Mammary epithelial cell (primary cell): ENCODE results near the gene SRC.

Source experiments
- EZH2 ChIP-seq: IDR thresholded peaks from 2 replicates; pipeline ENCODE4 v1.6.1; 2012; ENCODE audit warnings: low read length, inconsistent platforms, borderline replicate concordance
- TF ChIP-seq, protein P1 (sequence below), 2 donors: IDR thresholded peaks in 1 of 2; conservative IDR thresholded peaks in 1 of 2; 2 replicates each; pipeline ENCODE4 v1.5.1; 2011 to 2012; ENCODE audit warnings: inconsistent platforms in 2 of 2, low read length in 2 of 2, mild to moderate bottlenecking in 2 of 2, control low read depth in 1 of 2, low read depth in 1 of 2; ENCODE audit not compliant: insufficient read depth in 1 of 2; ENCODE audit errors: extremely low read depth in 1 of 2

DNA sequence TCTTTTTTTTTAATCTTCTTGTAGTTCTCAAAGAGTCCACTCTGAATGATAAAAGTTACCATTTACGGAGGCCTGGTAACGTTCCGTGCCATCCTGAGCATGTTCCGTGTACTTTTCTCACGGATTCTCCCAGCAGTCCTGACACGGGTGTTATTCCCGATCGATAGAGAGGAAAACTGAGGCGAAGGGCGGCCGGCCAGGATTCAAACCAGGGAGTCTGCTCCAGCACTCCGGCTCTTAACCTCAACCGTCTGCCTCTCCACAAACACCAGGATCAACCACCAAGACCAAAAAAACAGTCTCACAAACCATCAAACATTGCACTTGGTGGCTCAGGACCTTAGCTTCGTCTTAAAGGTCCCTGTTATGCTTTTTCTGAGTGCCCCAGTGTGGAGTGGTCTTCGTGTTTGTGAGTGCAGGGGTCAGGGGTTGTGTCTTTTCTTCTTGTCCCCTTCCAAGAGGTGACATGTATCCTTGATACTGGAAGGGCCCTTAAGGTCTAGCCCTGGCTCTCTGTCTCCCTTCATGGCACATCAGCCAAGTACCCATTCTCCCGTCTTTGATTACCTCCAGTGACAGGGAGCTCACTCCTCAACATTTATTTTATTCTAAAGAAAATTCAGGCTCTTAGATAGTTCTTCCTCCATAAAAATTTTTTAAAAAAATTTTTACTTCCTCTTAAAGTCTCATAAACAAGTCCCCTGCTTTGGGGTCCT is 35.1 kb downstream of the SRC start:
- TF ChIP-seq, protein P1, sequence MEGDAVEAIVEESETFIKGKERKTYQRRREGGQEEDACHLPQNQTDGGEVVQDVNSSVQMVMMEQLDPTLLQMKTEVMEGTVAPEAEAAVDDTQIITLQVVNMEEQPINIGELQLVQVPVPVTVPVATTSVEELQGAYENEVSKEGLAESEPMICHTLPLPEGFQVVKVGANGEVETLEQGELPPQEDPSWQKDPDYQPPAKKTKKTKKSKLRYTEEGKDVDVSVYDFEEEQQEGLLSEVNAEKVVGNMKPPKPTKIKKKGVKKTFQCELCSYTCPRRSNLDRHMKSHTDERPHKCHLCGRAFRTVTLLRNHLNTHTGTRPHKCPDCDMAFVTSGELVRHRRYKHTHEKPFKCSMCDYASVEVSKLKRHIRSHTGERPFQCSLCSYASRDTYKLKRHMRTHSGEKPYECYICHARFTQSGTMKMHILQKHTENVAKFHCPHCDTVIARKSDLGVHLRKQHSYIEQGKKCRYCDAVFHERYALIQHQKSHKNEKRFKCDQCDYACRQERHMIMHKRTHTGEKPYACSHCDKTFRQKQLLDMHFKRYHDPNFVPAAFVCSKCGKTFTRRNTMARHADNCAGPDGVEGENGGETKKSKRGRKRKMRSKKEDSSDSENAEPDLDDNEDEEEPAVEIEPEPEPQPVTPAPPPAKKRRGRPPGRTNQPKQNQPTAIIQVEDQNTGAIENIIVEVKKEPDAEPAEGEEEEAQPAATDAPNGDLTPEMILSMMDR (conservative IDR thresholded peaks at IDR 0.05 in 1 of 2, IDR thresholded peaks at IDR 0.05 in 1 of 2; ENCODE audit: extremely low read depth in 1 of 2, insufficient read depth in 1 of 2, low read depth in 1 of 2, low read length in 2 of 2), result no peak
- no peak for TF ChIP-seq EZH2
